Measurements from ENCODE around the gene GHR.

DNA sequence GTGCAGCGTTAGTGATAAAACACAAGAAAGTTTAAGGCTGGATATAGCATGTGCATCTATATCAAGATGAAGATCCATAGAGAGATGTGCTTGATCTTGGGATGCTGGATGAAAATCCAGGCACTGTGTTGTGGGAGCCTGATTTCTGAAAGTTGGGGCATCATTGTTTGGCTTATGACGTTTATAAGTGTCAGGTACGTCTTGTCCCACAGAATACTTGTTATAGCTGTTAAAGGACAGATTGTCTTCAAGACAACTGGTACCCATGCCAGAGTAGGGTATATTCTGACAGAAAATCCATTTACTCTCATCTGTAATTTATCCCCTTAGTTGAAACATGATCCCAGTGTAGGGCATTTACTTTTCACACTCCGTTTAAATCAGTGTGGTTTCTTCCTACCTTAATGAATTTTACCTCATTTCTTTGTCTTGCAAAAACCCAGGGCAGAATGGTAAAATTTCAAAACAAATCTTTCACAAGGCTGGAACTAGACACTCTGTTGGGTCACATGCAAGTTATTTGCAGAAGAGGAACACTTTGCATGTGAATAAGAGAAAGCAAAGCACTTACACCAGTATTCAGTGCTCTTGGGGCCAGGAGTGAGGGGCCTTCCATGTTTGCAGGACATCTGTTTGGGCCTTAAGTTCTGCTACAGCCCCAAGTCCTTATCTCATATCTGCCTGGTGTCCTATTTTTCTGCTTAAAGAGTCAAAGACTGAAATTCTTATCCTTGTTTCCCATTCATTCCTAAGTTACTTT is 73.3 kb downstream of the GHR start:
- no peak for TF ChIP-seq POLR2A (IDR thresholded peaks at IDR 0.05)
- TF ChIP-seq CTCF (IDR thresholded peaks at IDR 0.05): no peak
- TF ChIP-seq EP300 (IDR thresholded peaks at IDR 0.05): no peak
